HepG2 (cell line): ENCODE data around the gene RHBDF2. TPM values are rescaled to one million over a fixed set of nuclear protein-coding genes. Genes with fewer than 3 reads are reported as not detected.

ENCODE experiments used
- ADNP ChIP-seq: sonication (generic); formaldehyde crosslinking; IDR thresholded peaks from 2 replicates; pipeline ENCODE4 v1.4.0; 2020; ENCODE audit warnings: missing genetic modification reagents
- ATF7-NPFF ChIP-seq: sonication (generic); formaldehyde crosslinking; IDR thresholded peaks from 2 replicates; pipeline ENCODE4 v1.8.1; 2023; ENCODE audit warnings: mild to moderate bottlenecking, low read depth, missing genetic modification reagents, moderate library complexity
- CBX2 ChIP-seq, 2 experiments: fragments of 200-600 bp in 1 of 2; sonication (generic); formaldehyde crosslinking in 1 of 2; IDR thresholded peaks; 2 replicates each; pipeline versions ENCODE4 v1.7.0 to v1.8.1; 2018 to 2022; ENCODE audit warnings: low read depth in 2 of 2, low read length in 1 of 2, mild to moderate bottlenecking in 1 of 2, missing genetic modification reagents in 1 of 2
- FOXP1 ChIP-seq, 2 experiments: fragments of 450-650 bp in 1 of 2; IDR thresholded peaks; 2 replicates each; pipeline ENCODE4 v1.6.1; 2017 to 2018; ENCODE audit warnings: antibody characterized with exemption in 1 of 2
- GLMP ChIP-seq: sonication (generic); formaldehyde crosslinking; IDR thresholded peaks from 2 replicates; pipeline ENCODE4 v1.9.0; 2021; ENCODE audit warnings: missing genetic modification reagents, mild to moderate bottlenecking, borderline replicate concordance
- GPN1 ChIP-seq: sonication (generic); formaldehyde crosslinking; IDR thresholded peaks from 2 replicates; pipeline ENCODE4 v1.5.1; 2020; ENCODE audit warnings: missing genetic modification reagents, borderline replicate concordance
- IRX3 ChIP-seq: sonication (generic); formaldehyde crosslinking; IDR thresholded peaks from 2 replicates; pipeline ENCODE4 v1.8.1; 2023; ENCODE audit warnings: mild to moderate bottlenecking, low read depth, missing genetic modification reagents, borderline replicate concordance
- KMT2A ChIP-seq: sonication (generic); formaldehyde crosslinking; IDR thresholded peaks from 2 replicates; pipeline ENCODE4 v1.4.0; 2020; ENCODE audit warnings: missing genetic modification reagents
- ZNF235 ChIP-seq: sonication (generic); formaldehyde crosslinking; IDR thresholded peaks from 2 replicates; pipeline ENCODE4 v1.8.1; 2023; ENCODE audit warnings: mild to moderate bottlenecking, missing genetic modification reagents, borderline replicate concordance
- ZNF263 ChIP-seq: sonication (generic); formaldehyde crosslinking; IDR thresholded peaks from 2 replicates; pipeline ENCODE4 v1.4.0; 2020; ENCODE audit warnings: missing genetic modification reagents
- ZNF431 ChIP-seq: sonication (generic); formaldehyde crosslinking; IDR thresholded peaks from 2 replicates; pipeline ENCODE4 v1.9.0; 2022; ENCODE audit warnings: missing genetic modification reagents, low read depth, mild to moderate bottlenecking, borderline replicate concordance
- ZNF782 ChIP-seq: sonication (generic); formaldehyde crosslinking; IDR thresholded peaks from 2 replicates; pipeline ENCODE4 v1.4.0; 2020; ENCODE audit warnings: missing genetic modification reagents, mild to moderate bottlenecking, borderline replicate concordance
- polyA plus RNA-seq, 8 experiments: library from polyadenylated mRNA; depleted of rRNA in 3 of 8; stranded (reverse) in 7 of 8; unstranded in 1 of 8; fragments of >200 nt; fragmentation: Illumina TruSeq in 4 of 8; extraction: Trizol in 4 of 8; gene quantifications; 2 replicates each; pipeline versions ENCODE4 v1.2.1 to v1.2.3, GENCODE V29; 2011 to 2016; ENCODE audit warnings: low read depth in 4 of 8, missing spikeins in 1 of 8, mixed read lengths in 1 of 8; ENCODE audit not compliant: insufficient read depth in 1 of 8
- total RNA-seq, 5 experiments: library from RNA; depleted of rRNA; stranded (reverse); fragments of >200 nt; fragmentation: Illumina TruSeq; extraction: Trizol; gene quantifications; 2 replicates each; pipeline ENCODE4 v1.2.3, GENCODE V29; 2016; ENCODE audit warnings: low read depth in 1 of 5
- TF ChIP-seq, protein P1 (sequence below): sonication (generic); formaldehyde crosslinking; conservative IDR thresholded peaks from 2 replicates; pipeline ENCODE4 v1.8.0; 2022; ENCODE audit warnings: low read depth, missing genetic modification reagents
- TF ChIP-seq, protein P2 (sequence below): IDR thresholded peaks from 2 replicates; pipeline ENCODE4 v1.4.0; 2020; ENCODE audit warnings: mild to moderate bottlenecking, missing genetic modification reagents
- TF ChIP-seq, protein P3 (sequence below): sonication (generic); formaldehyde crosslinking; IDR thresholded peaks from 2 replicates; pipeline ENCODE4 v1.4.0; 2020; ENCODE audit warnings: mild to moderate bottlenecking, missing genetic modification reagents
- TF ChIP-seq, protein P4 (sequence below): sonication (generic); formaldehyde crosslinking; IDR thresholded peaks from 2 replicates; pipeline ENCODE4 v1.4.0; 2020; ENCODE audit warnings: missing genetic modification reagents
- TF ChIP-seq, protein P5 (sequence below): IDR thresholded peaks from 2 replicates; pipeline ENCODE4 v1.6.1; 2016; ENCODE audit warnings: mild to moderate bottlenecking, missing biosample characterization, missing genetic modification reagents

The RHBDF2 gene
- total and polyA plus RNA-seq, 2 of the 13 experiments (the other 11 are each of a cell fraction or from before 2014, with no cell fraction given), result 7.8 to 24.2 TPM

DNA sequence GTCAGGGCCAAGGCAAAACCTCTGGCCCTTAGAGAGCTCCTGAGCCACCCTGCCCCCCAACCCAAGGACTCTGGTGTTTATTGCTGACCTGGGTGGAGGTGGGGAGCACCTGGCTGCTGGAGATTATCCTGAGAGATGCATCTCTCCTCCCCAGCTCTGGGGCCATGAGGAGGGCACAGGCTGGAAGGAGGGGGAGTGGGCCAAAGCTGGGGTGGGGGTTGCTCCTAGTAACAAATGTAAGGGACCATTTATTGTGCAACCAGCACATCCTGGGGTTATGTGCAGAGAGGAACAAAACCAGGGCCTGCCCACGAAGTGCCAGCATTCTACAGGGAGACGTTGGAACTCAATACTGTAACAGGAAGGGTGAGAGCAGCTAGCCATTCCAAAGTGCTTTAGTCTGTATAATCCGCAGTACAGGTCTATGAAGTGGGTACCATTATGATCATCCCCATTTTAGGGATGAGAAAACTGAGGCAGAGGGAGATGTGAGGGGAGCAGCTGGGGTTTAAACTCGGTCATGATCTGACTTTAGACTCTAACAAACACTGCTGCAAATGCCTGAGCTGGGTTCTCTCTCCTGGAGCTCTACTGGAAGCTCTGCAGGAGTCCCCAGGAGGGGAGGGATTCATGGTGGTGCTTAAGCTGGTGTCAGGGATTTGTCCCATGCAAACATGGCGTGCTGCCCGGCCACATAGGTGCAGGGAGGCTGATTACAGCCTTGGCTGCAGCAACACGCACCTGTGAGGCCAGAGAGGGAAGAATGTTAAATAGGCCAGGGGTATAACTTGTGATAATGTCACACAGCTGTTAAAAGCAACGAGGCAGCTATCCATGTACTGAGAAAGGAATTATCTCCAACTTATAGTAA, 1.4 kb upstream of the RHBDF2 start (continued):
- TF ChIP-seq ZNF431 (CRISPR knock-in tag) (no peak), ADNP (CRISPR knock-in tag) (0 out of 2 replicates have a peak, but pooled peaks have one; percentile 33), ZNF263 (CRISPR knock-in tag) (peak; percentile 75), GPN1 (CRISPR knock-in tag) (no peak), ATF7-NPFF (no peak), FOXP1 (IDR thresholded peaks at IDR 0.05) (no peak), FOXP1 (CRISPR knock-in tag; IDR thresholded peaks at IDR 0.05) (no peak), ZNF782 (CRISPR knock-in tag) (no peak), ZNF235 (CRISPR knock-in tag) (no peak), KMT2A (CRISPR knock-in tag) (no peak), GLMP (CRISPR knock-in tag) (no peak), IRX3 (no peak), CBX2 (IDR thresholded peaks at IDR 0.05; ENCODE audit: low read depth, low read length) (no peak), CBX2 (CRISPR knock-in tag; IDR thresholded peaks at IDR 0.05; ENCODE audit: low read depth) (no peak)
- TF ChIP-seq, protein P1, sequence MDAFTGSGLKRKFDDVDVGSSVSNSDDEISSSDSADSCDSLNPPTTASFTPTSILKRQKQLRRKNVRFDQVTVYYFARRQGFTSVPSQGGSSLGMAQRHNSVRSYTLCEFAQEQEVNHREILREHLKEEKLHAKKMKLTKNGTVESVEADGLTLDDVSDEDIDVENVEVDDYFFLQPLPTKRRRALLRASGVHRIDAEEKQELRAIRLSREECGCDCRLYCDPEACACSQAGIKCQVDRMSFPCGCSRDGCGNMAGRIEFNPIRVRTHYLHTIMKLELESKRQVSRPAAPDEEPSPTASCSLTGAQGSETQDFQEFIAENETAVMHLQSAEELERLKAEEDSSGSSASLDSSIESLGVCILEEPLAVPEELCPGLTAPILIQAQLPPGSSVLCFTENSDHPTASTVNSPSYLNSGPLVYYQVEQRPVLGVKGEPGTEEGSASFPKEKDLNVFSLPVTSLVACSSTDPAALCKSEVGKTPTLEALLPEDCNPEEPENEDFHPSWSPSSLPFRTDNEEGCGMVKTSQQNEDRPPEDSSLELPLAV (CRISPR knock-in tag), result no peak
- TF ChIP-seq, protein P2, sequence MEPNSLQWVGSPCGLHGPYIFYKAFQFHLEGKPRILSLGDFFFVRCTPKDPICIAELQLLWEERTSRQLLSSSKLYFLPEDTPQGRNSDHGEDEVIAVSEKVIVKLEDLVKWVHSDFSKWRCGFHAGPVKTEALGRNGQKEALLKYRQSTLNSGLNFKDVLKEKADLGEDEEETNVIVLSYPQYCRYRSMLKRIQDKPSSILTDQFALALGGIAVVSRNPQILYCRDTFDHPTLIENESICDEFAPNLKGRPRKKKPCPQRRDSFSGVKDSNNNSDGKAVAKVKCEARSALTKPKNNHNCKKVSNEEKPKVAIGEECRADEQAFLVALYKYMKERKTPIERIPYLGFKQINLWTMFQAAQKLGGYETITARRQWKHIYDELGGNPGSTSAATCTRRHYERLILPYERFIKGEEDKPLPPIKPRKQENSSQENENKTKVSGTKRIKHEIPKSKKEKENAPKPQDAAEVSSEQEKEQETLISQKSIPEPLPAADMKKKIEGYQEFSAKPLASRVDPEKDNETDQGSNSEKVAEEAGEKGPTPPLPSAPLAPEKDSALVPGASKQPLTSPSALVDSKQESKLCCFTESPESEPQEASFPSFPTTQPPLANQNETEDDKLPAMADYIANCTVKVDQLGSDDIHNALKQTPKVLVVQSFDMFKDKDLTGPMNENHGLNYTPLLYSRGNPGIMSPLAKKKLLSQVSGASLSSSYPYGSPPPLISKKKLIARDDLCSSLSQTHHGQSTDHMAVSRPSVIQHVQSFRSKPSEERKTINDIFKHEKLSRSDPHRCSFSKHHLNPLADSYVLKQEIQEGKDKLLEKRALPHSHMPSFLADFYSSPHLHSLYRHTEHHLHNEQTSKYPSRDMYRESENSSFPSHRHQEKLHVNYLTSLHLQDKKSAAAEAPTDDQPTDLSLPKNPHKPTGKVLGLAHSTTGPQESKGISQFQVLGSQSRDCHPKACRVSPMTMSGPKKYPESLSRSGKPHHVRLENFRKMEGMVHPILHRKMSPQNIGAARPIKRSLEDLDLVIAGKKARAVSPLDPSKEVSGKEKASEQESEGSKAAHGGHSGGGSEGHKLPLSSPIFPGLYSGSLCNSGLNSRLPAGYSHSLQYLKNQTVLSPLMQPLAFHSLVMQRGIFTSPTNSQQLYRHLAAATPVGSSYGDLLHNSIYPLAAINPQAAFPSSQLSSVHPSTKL (CRISPR knock-in tag), result no peak
- TF ChIP-seq, protein P3, sequence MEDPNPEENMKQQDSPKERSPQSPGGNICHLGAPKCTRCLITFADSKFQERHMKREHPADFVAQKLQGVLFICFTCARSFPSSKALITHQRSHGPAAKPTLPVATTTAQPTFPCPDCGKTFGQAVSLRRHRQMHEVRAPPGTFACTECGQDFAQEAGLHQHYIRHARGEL (CRISPR knock-in tag), result no peak
- TF ChIP-seq, protein P4, sequence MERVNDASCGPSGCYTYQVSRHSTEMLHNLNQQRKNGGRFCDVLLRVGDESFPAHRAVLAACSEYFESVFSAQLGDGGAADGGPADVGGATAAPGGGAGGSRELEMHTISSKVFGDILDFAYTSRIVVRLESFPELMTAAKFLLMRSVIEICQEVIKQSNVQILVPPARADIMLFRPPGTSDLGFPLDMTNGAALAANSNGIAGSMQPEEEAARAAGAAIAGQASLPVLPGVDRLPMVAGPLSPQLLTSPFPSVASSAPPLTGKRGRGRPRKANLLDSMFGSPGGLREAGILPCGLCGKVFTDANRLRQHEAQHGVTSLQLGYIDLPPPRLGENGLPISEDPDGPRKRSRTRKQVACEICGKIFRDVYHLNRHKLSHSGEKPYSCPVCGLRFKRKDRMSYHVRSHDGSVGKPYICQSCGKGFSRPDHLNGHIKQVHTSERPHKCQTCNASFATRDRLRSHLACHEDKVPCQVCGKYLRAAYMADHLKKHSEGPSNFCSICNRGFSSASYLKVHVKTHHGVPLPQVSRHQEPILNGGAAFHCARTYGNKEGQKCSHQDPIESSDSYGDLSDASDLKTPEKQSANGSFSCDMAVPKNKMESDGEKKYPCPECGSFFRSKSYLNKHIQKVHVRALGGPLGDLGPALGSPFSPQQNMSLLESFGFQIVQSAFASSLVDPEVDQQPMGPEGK (CRISPR knock-in tag), result 0 out of 2 replicates have a peak, but pooled peaks have one; percentile 4
- TF ChIP-seq, protein P5, sequence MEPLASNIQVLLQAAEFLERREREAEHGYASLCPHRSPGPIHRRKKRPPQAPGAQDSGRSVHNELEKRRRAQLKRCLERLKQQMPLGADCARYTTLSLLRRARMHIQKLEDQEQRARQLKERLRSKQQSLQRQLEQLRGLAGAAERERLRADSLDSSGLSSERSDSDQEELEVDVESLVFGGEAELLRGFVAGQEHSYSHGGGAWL (CRISPR knock-in tag), result no peak
